Transverse colon (tissue), 4 donors: ENCODE results near the gene MLH3. TPM values are rescaled to one million over a fixed set of nuclear protein-coding genes. Genes with fewer than 3 reads are reported as not detected.
A peak's percentile ranks its signal among the peaks of the same experiment; 100 is the strongest.

Experiments
- DNase-seq: peaks from one replicate; pipeline ENCODE4 v3.0.0-alpha.2; 2019
- H3K27ac ChIP-seq, 4 donors: fragments of 200-600 bp; sonication (generic); 2 replicates each; pipeline ENCODE4 v1.5.1; 2016 to 2018; ENCODE audit warnings: inconsistent platforms in 4 of 4
- H3K27me3 ChIP-seq: fragments of 200-600 bp; sonication (generic); 2 replicates; pipeline ENCODE4 v1.5.1; 2017; ENCODE audit warnings: inconsistent platforms
- H3K36me3 ChIP-seq, 4 donors: fragments of 200-600 bp; sonication (generic); 2 replicates each; pipeline ENCODE4 v1.5.1; 2017 to 2019; ENCODE audit warnings: inconsistent platforms in 4 of 4
- H3K4me1 ChIP-seq, 4 donors: fragments of 200-600 bp; sonication (generic); 2 replicates each; pipeline ENCODE4 v1.5.1; 2017 to 2020; ENCODE audit warnings: inconsistent platforms in 4 of 4
- H3K4me3 ChIP-seq, 4 donors: fragments of 200-600 bp; sonication (generic); 1 replicate in 1 of 4; 2 replicates in 3 of 4; pipeline versions ENCODE4 v1.5.1 to v1.6.1; 2017 to 2019; ENCODE audit warnings: inconsistent platforms in 4 of 4
- H3K9me3 ChIP-seq, 2 donors: fragments of 200-600 bp; sonication (generic); 2 replicates each; pipeline ENCODE4 v1.5.1; 2017 to 2019; ENCODE audit warnings: inconsistent platforms in 2 of 2
- EP300 ChIP-seq: sonication (generic); formaldehyde crosslinking; IDR thresholded peaks from one replicate; pipeline ENCODE4 v1.6.1; 2017; ENCODE audit warnings: antibody characterized with exemption, low read depth
- POLR2A ChIP-seq: fragments of 450-650 bp; IDR thresholded peaks from one replicate; pipeline ENCODE4 v1.6.1; 2016; ENCODE audit warnings: antibody characterized with exemption, mild to moderate bottlenecking, moderate library complexity
- POLR2AphosphoS5 ChIP-seq, 3 donors: sonication (generic); formaldehyde crosslinking; IDR thresholded peaks; one replicate each; pipeline ENCODE4 v1.6.1; 2016; ENCODE audit warnings: antibody characterized with exemption in 3 of 3
- WGBS, 2 donors: methylation state at CpG; one replicate each; pipeline ENCODE4 v1.1.5; 2018; ENCODE audit warnings: low coverage in 1 of 2; 5-methylcytosine and 5-hydroxymethylcytosine counted together
- in situ Hi-C, 4 donors: fragments of 200-750 bp; cut with MboI; loops; one replicate each; pipeline versions ENCODE4 v1.15.0 to v1.15.1; 2017; ENCODE audit warnings: low sequenced_read_pairs in 3 of 4, low pct_ligation_motif_present in 1 of 4, low pct_unique_long_range_greater_than_20kb in 1 of 4
- intact Hi-C: fragments of 100-400 bp; cut with DNase I; formaldehyde crosslinking; loops from one replicate; pipeline ENCODE4 v1.15.1; 2023; ENCODE audit warnings: low total_unique reads
- total RNA-seq, 4 donors: library from RNA; depleted of rRNA; stranded (reverse); fragments of >200 nt; gene quantifications; one replicate each; pipeline ENCODE4 v1.1.0, GENCODE V29; 2016
- TF ChIP-seq, protein P1 (sequence below), 5 experiments: fragments of 200-600 bp in 3 of 5; fragments of 450-650 bp in 2 of 5; sonication (generic) in 3 of 5; IDR thresholded peaks; 1 replicate in 2 of 5; 2 replicates in 3 of 5; pipeline ENCODE4 v1.5.1; 2016 to 2017; ENCODE audit warnings: antibody characterized with exemption in 5 of 5, inconsistent platforms in 3 of 5, mild to moderate bottlenecking in 2 of 5, moderate library complexity in 1 of 5

Gene MLH3
- total RNA-seq, 4 donors from 2014 or later = 24.5 to 58.3 (median 42.5) TPM

DNA sequence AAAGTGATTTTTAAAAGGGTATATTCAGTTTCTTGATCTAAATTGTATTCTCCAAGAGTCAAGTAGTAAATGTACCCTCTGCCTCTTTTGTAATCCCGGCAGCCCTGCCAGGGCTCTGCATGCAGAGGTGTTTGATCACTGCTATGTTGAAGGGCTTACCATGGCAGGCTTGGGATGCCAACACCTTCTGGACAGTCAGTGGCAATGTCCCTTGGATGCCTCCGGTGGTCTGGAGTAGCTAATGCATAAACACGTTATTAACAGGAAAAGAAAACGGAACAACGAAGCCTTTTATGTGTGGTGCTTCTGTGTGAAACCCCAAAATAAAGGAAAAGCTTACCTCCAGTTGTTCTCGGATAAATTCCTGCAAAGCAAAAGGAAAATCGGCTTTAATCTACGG is 28.6 kb downstream of the MLH3 start:
- intact Hi-C loops (no loop called here), in situ Hi-C loops (no loop called here)
- H3K4me1 ChIP-seq = peaks cover 0 to 26% (median 9%) of the 10 kb centered on the region in 4 donors
- 73 to 78% methylated on average over 8 of the region's 8 CpGs for WGBS, 2 donors
- TF ChIP-seq, protein P1, sequence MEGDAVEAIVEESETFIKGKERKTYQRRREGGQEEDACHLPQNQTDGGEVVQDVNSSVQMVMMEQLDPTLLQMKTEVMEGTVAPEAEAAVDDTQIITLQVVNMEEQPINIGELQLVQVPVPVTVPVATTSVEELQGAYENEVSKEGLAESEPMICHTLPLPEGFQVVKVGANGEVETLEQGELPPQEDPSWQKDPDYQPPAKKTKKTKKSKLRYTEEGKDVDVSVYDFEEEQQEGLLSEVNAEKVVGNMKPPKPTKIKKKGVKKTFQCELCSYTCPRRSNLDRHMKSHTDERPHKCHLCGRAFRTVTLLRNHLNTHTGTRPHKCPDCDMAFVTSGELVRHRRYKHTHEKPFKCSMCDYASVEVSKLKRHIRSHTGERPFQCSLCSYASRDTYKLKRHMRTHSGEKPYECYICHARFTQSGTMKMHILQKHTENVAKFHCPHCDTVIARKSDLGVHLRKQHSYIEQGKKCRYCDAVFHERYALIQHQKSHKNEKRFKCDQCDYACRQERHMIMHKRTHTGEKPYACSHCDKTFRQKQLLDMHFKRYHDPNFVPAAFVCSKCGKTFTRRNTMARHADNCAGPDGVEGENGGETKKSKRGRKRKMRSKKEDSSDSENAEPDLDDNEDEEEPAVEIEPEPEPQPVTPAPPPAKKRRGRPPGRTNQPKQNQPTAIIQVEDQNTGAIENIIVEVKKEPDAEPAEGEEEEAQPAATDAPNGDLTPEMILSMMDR (IDR thresholded peaks at IDR 0.05) = peak in 3 of 5 experiments; percentile 9 to 15 (median 9)
- no peak for TF ChIP-seq POLR2AphosphoS5 (IDR thresholded peaks at IDR 0.05)
- H3K27me3 ChIP-seq = no peaks in the 10 kb centered on the region
- H3K9me3 ChIP-seq = no peaks in the 10 kb centered on the region
- H3K4me3 ChIP-seq = no peak overlapping the region
- H3K27ac ChIP-seq = peak overlapping the region in 1 of 4 donors; percentile 4
- no peak for DNase-seq
- H3K36me3 ChIP-seq = peaks cover 0 to 39% (median 12%) of the 10 kb centered on the region in 4 donors

DNA sequence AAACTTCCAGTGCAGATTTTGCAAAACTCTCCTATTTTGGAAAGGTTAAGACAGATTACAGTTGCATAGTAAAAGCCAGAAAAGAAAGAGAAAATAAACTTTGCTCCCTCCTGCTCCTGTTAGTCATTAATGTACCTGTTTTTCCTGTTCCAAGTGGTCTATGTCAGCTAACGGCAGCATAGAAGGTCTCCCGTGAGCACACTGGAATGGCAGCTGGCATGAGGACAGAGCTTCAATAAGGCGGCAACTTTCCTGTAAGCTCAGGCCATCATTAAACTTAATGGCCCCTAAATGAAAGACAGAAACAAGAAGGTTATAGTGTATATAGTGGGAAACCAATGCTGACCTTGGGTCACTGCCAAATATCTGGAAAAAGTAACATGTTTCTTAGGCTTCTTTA is 32.6 kb downstream of the MLH3 start:
- Histone ChIP-seq H3K4me3 (no peak overlapping the region), H3K4me1 (peaks cover 0 to 14% (median 6%) of the 10 kb centered on the region in 4 donors), H3K27me3 (no peaks in the 10 kb centered on the region), H3K36me3 (peaks cover 0 to 63% (median 31%) of the 10 kb centered on the region in 4 donors), H3K9me3 (no peaks in the 10 kb centered on the region), H3K27ac (peak overlapping the region; percentile 27 to 57 (median 50))
- DNase-seq = peak; percentile 55
- TF ChIP-seq, protein P1 (IDR thresholded peaks at IDR 0.05) = no peak
- no peak for TF ChIP-seq EP300
- peak in 2 of 3 donors; percentile 55 to 58 for TF ChIP-seq POLR2AphosphoS5 (IDR thresholded peaks at IDR 0.05)
- in situ Hi-C loops (no loop called here), intact Hi-C loops (no loop called here)
- WGBS, 2 donors = 52 to 55% methylated on average over 2 to 3 of the region's 3 CpGs

DNA sequence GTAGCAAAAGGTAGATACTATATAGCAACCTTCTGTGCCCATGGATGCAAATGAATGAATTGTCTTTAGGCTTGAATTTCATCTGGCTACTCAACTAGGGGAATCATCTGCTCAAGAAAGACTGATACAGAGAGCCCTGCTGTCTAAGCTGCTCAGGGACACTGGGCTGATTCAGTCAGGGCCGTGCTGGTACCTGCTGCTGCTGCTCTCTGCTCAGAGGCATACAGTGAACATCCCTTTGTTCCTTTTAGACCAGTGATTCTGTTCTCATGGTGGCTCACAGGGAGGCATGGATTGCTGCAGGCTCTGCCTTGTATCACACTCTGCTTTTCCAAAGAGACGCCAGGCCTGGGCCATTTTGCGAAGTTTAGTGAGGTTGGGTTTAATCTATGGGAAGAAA is 34.5 kb downstream of the MLH3 start:
- no peaks in the 10 kb centered on the region for H3K9me3 ChIP-seq
- in situ Hi-C loops (no loop called here), intact Hi-C loops (no loop called here)
- TF ChIP-seq EP300 = no peak
- TF ChIP-seq, protein P1 (IDR thresholded peaks at IDR 0.05) = no peak
- TF ChIP-seq POLR2A = no peak
- no peak for TF ChIP-seq POLR2AphosphoS5 (IDR thresholded peaks at IDR 0.05)
- H3K4me3 ChIP-seq = no peak overlapping the region
- no peak overlapping the region for H3K27ac ChIP-seq
- H3K36me3 ChIP-seq = peaks cover 0 to 53% (median 25%) of the 10 kb centered on the region in 4 donors
- H3K4me1 ChIP-seq = peaks cover 0 to 6% (median 4%) of the 10 kb centered on the region in 4 donors
- WGBS, 2 donors = 80 to 90% methylated on average over 1 to 3 of the region's 3 CpGs
- DNase-seq = no peak
- H3K27me3 ChIP-seq = no peaks in the 10 kb centered on the region

DNA sequence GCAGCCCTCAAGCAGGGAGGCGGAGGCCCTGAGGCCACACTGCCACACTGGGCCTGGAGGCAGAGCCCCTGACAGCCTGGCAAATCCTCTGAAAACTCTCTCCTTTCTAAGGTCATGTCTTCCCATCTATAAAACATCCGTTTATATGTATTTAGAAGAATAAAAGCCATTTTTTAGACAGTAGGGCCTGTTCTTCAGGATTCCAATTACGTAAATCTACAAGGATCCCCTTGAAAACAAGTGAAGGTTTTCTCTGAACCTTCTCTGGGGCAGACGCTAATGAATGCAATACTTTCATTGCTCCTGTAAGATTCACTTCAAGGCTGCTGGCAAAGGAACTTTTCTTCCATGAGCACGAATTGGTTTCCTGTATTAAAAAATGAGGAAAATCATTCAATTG is 35.8 kb downstream of the MLH3 start:
- H3K4me3 ChIP-seq = no peak overlapping the region
- peaks cover 0 to 6% (median 6%) of the 10 kb centered on the region in 4 donors for H3K4me1 ChIP-seq
- H3K27me3 ChIP-seq = no peaks in the 10 kb centered on the region
- TF ChIP-seq, protein P1 (IDR thresholded peaks at IDR 0.05) = no peak
- no peak for TF ChIP-seq POLR2A
- no peak for TF ChIP-seq EP300
- TF ChIP-seq POLR2AphosphoS5 (IDR thresholded peaks at IDR 0.05) = no peak
- intact Hi-C loops (no loop called here), in situ Hi-C loops (no loop called here)
- no peaks in the 10 kb centered on the region for H3K9me3 ChIP-seq
- 77 to 91% methylated on average over 5 of the region's 5 CpGs for WGBS, 2 donors
- H3K27ac ChIP-seq = no peak overlapping the region
- no peak for DNase-seq
- peaks cover 0 to 57% (median 25%) of the 10 kb centered on the region in 4 donors for H3K36me3 ChIP-seq
